Measurements from ENCODE around the gene CCZ1B.
"Not testable (repeated sequence)": the region's sequence is repeated elsewhere in the genome, so short reads cannot be mapped to it uniquely, and the experiment has no call there.

DNA sequence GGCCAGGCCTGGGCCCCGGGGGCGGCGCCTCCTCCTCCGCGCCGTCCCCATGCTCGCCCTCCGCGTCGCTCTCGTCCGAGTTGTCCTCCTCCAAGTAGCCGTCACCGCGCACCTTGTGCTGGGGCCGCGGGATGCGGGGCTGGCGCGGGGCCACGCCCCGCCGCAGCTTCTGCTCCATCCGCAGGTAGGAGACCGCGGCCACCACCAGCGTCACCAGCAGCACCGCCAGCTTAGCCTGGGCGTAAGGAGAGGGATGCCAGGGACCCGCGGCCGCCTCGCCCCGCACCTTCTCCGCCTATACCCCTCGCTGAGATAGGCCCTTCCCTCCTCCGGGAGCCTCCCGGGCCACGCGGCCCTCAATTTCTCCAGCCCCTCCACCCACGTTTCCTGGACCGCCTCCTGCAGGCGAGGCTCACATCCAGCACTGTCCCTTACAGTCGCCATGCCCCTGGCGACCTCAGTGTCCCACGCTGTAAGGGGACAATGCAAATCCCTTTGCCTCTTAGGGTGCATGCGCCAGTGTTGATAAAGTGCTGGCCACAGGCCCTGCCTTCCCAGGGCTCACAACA lies 29.6 kb upstream of the CCZ1B start:
- TF ChIP-seq, protein P1, sequence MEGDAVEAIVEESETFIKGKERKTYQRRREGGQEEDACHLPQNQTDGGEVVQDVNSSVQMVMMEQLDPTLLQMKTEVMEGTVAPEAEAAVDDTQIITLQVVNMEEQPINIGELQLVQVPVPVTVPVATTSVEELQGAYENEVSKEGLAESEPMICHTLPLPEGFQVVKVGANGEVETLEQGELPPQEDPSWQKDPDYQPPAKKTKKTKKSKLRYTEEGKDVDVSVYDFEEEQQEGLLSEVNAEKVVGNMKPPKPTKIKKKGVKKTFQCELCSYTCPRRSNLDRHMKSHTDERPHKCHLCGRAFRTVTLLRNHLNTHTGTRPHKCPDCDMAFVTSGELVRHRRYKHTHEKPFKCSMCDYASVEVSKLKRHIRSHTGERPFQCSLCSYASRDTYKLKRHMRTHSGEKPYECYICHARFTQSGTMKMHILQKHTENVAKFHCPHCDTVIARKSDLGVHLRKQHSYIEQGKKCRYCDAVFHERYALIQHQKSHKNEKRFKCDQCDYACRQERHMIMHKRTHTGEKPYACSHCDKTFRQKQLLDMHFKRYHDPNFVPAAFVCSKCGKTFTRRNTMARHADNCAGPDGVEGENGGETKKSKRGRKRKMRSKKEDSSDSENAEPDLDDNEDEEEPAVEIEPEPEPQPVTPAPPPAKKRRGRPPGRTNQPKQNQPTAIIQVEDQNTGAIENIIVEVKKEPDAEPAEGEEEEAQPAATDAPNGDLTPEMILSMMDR (conservative IDR thresholded peaks at IDR 0.05) = not testable (repeated sequence)
- not testable (repeated sequence) for TF ChIP-seq EZH2 (IDR thresholded peaks at IDR 0.05; ENCODE audit: low read depth)
